ENCODE data around the gene ATF1.

- TF ChIP-seq CTCF (IDR thresholded peaks at IDR 0.05) (no peak), POLR2A (IDR thresholded peaks at IDR 0.05) (no peak)
These were observed 17.5 kb upstream of the ATF1 start for GRCh38 chr12:50746431-50746830.
